Thymus (tissue), 11 donors: ENCODE data around the gene DDX54. TPM values are rescaled to one million over a fixed set of nuclear protein-coding genes. Genes with fewer than 3 reads are reported as not detected.

Source experiments
- DNase-seq, 9 donors: peaks; one replicate each; pipeline ENCODE4 v3.0.0-alpha.2; 2013; ENCODE audit warnings: low spot score in 9 of 9, low read depth in 6 of 9, missing footprints in 1 of 9
- H3K27ac ChIP-seq, 2 donors: one replicate each; pipeline ENCODE4 v1.5.1; 2013; ENCODE audit warnings: control low read depth in 1 of 2, low read depth in 1 of 2, low read length in 1 of 2, mild to moderate bottlenecking in 1 of 2, moderate library complexity in 1 of 2
- H3K27me3 ChIP-seq, 2 donors: one replicate each; pipeline ENCODE4 v1.5.1; 2013; ENCODE audit warnings: low read length in 1 of 2; ENCODE audit not compliant: control insufficient read depth in 2 of 2, insufficient read depth in 1 of 2
- H3K36me3 ChIP-seq, 2 donors: one replicate each; pipeline ENCODE4 v1.5.1; 2013; ENCODE audit warnings: low read length in 1 of 2, mild to moderate bottlenecking in 1 of 2, moderate library complexity in 1 of 2; ENCODE audit not compliant: control insufficient read depth in 2 of 2, insufficient read depth in 2 of 2
- H3K4me1 ChIP-seq, 2 donors: one replicate each; pipeline ENCODE4 v1.5.1; 2013; ENCODE audit warnings: low read length in 2 of 2; ENCODE audit not compliant: control insufficient read depth in 2 of 2, insufficient read depth in 2 of 2
- H3K4me3 ChIP-seq, 2 donors: one replicate each; pipeline ENCODE4 v1.5.1; 2013; ENCODE audit warnings: low read length in 2 of 2, control low read depth in 1 of 2, mild to moderate bottlenecking in 1 of 2
- H3K9me3 ChIP-seq, 2 donors: one replicate each; pipeline ENCODE4 v1.5.1; 2013; ENCODE audit warnings: low read length in 1 of 2, mild to moderate bottlenecking in 1 of 2; ENCODE audit not compliant: control insufficient read depth in 2 of 2, insufficient read depth in 1 of 2
- WGBS: extraction: QIAGEN DNeasy Blood & Tissue Kit; methylation state at CpG from one replicate; pipeline ENCODE4 v1.1.7; 2013; 5-methylcytosine and 5-hydroxymethylcytosine counted together
- polyA plus RNA-seq: library from polyadenylated mRNA; stranded (reverse); fragments of 200-250 nt; gene quantifications from one replicate; pipeline ENCODE4 v1.2.3, GENCODE V29; 2013
- total RNA-seq: library from RNA; stranded (reverse); fragments of 120-200 nt; gene quantifications from one replicate; pipeline ENCODE4 v1.2.4, GENCODE V29; 2013
- donor health status: healthy.

DDX54 gene
- total and polyA plus RNA-seq, 2 donors = 23.6 to 49.8 TPM

DNA sequence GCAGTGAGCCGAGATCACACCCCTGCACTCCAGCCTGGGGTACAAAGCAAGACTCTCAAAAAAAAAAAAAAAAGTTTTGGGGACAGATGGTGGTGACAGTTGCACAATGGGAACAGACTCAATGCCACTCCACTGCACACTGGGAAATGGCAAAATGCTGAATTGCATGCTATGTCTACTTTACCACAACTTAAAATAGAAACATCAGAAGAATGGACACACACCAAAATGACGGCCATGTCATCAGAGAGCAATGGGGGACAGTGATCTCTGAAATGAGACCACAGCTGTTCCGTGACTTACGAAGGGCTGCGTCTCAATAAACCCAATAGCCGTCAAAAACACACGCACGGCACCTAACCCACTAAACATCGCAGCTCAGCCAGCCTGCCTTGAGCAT, 13.7 kb downstream of the DDX54 start:
- Histone ChIP-seq H3K4me1 (peaks cover 0 to 15% of the 10 kb centered on the region in 2 donors), H3K36me3 (peaks cover 81 to 88% of the 10 kb centered on the region in 2 donors), H3K4me3 (no peak overlapping the region), H3K27ac (no peak overlapping the region), H3K9me3 (no peaks in the 10 kb centered on the region), H3K27me3 (no peaks in the 10 kb centered on the region)
- DNase-seq = no peak
- 96% methylated on average over 9 of the region's 9 CpGs for WGBS

GRCh38 chr12:113170926-113171325, 14.4 kb downstream of the DDX54 start:
- Histone ChIP-seq H3K4me1 (peaks cover 0 to 15% of the 10 kb centered on the region in 2 donors), H3K4me3 (no peak overlapping the region), H3K27me3 (no peaks in the 10 kb centered on the region), H3K9me3 (no peaks in the 10 kb centered on the region), H3K27ac (no peak overlapping the region), H3K36me3 (peaks cover 85 to 88% of the 10 kb centered on the region in 2 donors)
- 97% methylated on average over 4 of the region's 4 CpGs for WGBS
- DNase-seq = no peak

DNA sequence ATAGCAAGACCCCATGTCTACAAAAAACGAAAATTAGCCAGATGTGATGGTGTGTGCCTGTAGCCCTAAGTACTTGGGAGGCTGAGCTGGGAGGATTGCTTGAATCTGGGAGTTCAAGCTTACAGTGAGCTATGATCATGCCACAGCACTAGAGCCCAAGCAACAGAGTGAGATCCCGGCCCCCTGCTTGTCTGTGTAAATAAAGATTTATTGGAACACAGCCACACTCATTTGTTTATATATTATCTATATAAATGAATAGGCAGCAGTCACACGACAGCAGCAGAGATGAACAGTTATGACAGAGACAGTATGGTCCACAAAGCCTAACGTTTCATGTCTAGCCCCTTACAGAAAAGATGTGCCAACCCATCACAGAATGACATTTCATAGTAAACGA, 14.8 kb downstream of the DDX54 start:
- 97% methylated on average over 5 of the region's 5 CpGs for WGBS
- no peak overlapping the region for H3K27ac ChIP-seq
- H3K36me3 ChIP-seq = peaks cover 89 to 91% of the 10 kb centered on the region in 2 donors
- no peak overlapping the region for H3K4me3 ChIP-seq
- H3K27me3 ChIP-seq = no peaks in the 10 kb centered on the region
- no peak for DNase-seq
- no peaks in the 10 kb centered on the region for H3K9me3 ChIP-seq
- H3K4me1 ChIP-seq = peaks cover 0 to 15% of the 10 kb centered on the region in 2 donors

DNA sequence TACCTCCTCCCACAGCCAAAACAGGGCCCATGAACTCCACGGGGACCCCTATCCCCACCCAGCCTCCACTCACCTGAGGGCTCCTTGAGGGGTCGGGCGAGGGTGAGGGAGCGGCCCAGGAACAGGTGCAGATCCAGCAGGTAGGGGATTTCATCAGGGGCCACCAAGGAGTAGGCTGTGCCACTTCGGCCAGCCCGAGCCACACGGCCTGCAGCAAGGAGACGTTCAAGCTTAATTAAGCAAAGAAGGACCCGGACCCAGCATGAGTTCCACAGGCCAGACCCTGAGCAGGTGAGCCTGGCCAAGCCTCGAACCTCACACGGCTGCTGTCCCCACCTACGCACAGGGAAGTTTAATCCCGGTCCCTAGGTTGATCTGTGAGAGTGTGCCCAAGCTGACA, 15.6 kb downstream of the DDX54 start:
- Histone ChIP-seq H3K36me3 (peaks cover 91 to 92% of the 10 kb centered on the region in 2 donors), H3K4me1 (peaks cover 0 to 15% of the 10 kb centered on the region in 2 donors), H3K9me3 (no peaks in the 10 kb centered on the region), H3K4me3 (no peak overlapping the region), H3K27ac (no peak overlapping the region), H3K27me3 (no peaks in the 10 kb centered on the region)
- WGBS = 98% methylated on average over 13 of the region's 13 CpGs
- no peak for DNase-seq

DNA sequence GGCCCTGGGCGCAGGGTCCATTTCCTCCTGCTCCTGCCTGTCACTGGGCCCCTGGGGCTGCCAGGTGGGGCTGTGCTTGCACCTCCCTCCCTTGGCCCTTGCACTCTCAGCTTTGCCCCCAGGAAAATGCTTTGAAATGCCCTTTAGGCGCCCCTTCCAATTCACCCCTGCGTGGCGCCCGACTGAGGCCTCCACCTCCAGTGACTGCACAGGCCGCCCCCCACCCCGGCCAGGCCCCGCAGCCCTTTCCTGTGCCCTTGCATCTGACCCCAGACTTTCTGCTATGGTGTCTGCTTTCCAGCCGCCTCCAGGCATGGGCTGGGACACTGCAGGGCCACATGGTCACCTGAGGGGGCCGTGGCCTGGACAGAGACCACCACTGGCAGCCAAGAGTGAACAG, 17.4 kb downstream of the DDX54 start:
- Histone ChIP-seq H3K27ac (no peak overlapping the region), H3K27me3 (no peaks in the 10 kb centered on the region), H3K4me3 (no peak overlapping the region), H3K9me3 (no peaks in the 10 kb centered on the region), H3K4me1 (peaks cover 0 to 1% of the 10 kb centered on the region in 2 donors), H3K36me3 (peaks cover 86 to 90% of the 10 kb centered on the region in 2 donors)
- WGBS = 98% methylated on average over 10 of the region's 10 CpGs
- DNase-seq = no peak

DNA sequence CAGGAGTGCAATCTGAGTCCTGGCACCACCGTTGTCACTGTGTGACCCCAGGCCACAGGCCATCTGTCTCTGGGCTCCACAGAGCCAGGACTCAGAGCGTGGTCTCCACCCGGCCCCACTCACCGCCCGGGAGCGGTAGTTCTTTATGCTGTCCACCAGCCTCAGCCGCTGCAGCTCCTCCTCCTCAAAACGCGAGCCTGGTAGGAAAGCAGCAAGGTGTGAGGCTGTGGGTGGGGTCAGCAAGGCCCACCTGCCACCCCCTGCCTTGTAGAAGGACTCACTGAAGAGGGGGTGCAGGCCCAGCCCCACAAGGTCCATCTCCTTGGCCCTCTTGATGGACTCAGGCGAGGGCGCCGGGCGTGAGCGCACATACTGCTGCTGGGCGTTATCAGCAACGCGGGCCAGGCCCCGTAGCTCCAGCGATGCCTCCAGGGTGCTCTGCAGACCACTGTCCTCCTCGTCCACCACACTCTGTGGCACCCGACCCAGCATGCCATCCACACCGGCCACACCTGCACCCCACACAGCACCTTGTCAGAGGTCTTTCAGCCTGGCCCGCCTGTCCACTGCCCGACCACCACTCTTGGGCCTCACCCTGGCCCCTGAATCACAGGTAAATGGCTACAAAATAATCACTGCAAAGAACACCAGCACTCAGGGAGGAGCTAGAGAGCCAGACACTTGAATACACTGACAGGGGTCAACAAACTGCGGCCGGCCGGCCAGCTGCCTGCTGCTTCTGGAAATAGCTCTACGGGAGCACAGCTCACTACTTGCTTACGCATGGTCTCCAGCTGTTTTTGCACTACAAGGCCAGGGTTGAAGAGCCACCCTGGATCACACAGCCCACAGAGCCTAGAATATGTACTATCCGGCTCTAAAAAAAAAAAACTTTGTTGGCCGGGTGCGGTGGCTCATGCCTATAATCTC, 19.5 kb downstream of the DDX54 start:
- Histone ChIP-seq H3K4me1 (no peaks in the 10 kb centered on the region), H3K9me3 (no peaks in the 10 kb centered on the region), H3K4me3 (no peak overlapping the region), H3K27me3 (no peaks in the 10 kb centered on the region), H3K36me3 (peaks cover 87 to 89% of the 10 kb centered on the region in 2 donors), H3K27ac (no peak overlapping the region)
- WGBS = 97% methylated on average over 32 of the region's 32 CpGs
- no peak for DNase-seq

DNA sequence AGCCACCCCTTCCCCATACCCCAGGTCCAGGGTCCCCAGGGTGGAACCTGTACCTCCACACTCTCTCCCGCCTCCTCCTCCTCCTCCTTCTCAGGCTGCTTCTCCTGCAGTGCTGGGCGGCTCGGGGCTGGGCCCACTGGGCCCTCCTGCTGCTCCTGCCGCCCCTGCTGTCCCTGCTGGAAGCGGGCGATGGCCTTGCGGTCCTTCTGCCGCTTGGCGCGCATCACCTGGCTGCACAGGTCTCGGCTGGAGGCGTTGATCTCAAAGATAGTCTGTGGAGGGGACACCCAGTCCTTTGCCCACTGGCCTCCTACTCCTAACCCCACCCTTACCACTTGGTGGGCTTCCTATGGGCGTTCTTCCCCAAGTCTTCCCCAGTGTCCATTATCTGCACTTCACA, 21.3 kb downstream of the DDX54 start:
- H3K9me3 ChIP-seq = no peaks in the 10 kb centered on the region
- H3K27me3 ChIP-seq = no peaks in the 10 kb centered on the region
- no peak overlapping the region for H3K27ac ChIP-seq
- 97% methylated on average over 13 of the region's 13 CpGs for WGBS
- H3K36me3 ChIP-seq = peaks cover 80 to 89% of the 10 kb centered on the region in 2 donors
- H3K4me3 ChIP-seq = no peak overlapping the region
- no peaks in the 10 kb centered on the region for H3K4me1 ChIP-seq
- no peak for DNase-seq

GRCh38 chr12:113163030-113163360, 22.3 kb downstream of the DDX54 start:
- WGBS = 98% methylated on average over 12 of the region's 12 CpGs
- Histone ChIP-seq H3K4me1 (no peaks in the 10 kb centered on the region), H3K4me3 (no peak overlapping the region), H3K9me3 (no peaks in the 10 kb centered on the region), H3K36me3 (peaks cover 81 to 89% of the 10 kb centered on the region in 2 donors), H3K27ac (no peak overlapping the region), H3K27me3 (no peaks in the 10 kb centered on the region)
- no peak for DNase-seq

DNA sequence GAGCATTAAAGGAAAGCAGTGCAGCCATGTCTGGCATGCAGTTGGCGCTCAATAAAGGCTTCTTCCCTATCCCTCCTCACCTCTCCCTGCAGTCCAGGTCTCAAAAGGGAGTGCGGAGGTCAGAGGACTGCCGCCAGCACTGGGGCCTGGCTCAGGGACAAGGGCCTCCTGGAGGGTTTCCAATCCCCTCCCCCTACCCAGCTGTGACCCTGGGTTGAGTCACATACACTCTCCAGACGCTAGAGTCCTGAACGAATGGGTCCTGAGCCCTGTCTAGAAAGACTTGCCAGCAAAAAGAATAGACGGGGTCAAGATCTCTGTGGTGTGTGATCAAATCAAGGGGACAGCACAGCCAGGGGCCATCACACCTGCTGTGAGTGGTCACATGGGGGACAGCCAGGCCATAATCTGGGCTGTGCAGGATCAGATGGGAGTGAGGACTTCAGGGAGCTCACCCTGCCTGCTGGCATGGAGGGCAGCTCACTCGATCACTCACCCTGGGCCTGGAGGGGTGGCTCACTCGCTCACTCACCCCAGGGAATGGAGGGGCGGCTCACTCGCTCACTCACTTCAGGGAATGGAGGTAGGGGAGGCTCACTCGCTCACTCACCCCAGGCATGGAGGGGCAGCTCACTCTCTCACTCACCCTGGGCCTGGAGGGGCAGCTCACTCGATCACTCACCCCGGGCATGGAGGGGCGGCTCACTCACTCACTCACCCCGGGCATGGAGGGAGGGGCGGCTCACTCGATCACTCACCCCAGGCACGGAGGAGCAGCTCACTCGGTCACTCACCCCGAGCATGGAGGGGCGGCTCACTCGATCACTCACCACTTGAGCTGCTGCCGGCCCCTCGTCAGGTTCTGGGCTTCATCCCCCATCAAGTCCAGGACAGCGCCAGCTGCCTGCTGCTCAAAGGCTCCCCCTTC, 22.9 kb downstream of the DDX54 start:
- Histone ChIP-seq H3K27me3 (no peaks in the 10 kb centered on the region), H3K36me3 (peaks cover 76 to 89% of the 10 kb centered on the region in 2 donors), H3K9me3 (no peaks in the 10 kb centered on the region), H3K4me3 (no peak overlapping the region), H3K27ac (no peak overlapping the region), H3K4me1 (no peaks in the 10 kb centered on the region)
- WGBS = 97% methylated on average over 25 of the region's 25 CpGs
- DNase-seq = no peak
